ENCODE results near the gene FAF1.

Gene FAF1

DNA sequence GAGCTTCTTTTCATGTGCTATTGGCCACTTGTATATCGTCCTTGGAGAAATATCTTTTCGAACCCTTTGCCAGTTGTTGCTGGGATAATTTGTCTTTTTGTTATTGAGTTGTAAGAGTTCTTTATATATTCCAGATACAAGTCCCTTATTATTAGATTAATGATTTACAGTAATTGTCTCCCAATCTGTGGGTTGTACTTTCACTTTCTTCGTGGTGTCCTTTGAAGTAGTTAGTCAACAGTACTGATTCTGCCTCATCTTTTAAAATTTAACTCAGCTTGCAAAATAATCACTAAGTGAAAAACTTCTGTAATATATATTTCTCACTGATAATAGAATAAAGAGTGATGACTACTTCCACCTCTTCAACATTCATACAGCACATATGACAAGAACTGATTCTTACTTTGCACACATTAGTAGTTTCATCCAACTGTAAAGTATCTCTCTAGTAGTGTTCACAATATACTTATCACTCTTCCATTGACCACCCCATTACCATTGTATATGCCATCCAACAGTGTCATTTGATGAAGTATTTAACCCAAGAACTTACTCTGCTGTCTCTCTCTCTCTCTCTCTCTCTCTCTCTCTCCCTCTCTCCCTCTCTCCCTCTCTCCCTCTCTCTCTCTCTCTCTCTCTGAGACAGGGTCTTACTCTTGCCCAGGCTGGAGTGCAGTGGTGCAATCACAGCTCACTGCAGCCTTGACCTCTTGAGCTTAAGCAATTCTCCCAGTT, 432.6 kb downstream of the FAF1 start:
- no peak for DNase-seq

DNA sequence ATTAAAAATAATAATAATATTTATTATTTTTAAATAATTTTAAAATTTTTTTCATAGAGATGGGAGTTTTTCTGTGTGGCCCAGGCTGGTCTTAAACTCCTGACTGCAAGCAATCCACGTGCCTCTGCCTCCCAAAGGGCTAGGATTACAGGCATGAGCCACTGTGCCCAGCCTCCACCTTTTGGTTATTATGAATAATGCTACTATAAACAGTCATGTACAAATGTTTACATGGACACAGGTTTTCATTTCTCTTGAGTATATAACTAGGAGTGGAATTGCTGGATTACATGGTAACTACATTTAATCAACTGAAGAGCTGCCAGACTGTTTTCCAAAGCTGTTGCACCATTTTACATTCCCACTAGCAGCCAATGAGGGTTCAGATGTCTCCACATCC, 433.6 kb downstream of the FAF1 start:
- DNase-seq, result no peak

DNA sequence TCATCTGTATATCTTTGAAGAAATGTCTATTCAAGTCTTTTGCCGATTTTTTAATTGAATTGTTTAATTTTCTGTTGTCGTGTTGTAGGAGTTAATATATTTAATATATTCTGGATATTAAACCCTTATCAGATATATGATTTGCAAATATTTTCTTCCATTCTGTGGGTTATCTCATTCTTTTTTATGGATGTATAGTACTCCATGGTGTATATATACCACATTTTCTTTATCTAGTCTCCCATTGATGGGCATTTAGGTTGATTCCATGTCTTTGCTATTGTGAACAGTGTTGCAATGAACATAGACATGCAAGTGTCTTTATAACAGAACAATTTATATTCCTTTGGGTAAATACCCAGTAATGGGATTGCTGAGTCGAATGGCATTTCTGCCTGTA, 436.5 kb downstream of the FAF1 start:
- no peak for DNase-seq

DNA sequence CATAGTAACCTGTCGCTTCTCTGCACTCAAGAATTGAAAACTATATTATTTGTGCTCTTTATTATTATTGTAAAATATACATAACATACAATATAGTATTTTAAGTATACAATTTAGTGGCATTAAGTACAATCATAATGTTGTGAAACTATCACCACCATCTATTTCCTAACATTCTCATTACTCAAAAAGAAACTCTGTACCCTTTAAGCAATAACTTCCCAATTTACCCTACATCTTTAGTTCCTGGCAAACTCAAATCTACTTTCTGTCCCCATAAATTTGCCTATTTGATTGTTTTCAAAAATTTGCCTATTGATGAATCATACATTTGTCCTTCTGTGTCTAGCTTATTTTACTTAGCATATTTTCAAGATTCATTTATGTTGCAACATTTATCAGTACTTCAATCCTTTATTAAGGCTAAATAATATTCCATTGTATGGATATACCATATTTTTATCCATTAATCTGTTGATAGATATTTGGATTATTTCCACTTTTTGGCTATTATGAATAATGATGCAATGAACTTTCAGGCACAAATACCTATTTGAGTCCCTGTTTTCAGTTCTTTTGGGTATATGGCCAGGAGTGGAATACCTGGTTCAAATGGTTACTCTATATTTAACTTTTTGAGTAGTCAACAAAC, 437.2 kb downstream of the FAF1 start:
- no peak for DNase-seq

DNA sequence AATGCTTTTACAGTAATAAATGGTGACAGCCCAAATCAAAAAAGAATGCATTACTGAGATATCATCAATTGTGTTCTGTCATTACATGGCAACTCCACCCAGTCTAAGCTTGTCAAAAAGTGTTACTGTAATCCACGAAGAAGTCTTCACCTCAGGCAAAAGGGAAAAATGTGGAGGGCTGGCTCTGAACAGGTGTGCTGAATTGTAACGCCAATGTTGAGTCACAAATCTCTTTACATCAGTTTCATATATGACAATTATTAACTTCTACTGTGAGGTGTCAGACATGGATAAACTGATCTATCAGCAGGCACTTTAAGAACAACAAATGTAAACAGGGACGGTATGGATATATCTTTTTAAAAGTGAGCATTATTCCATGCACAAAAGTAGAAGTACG, 438.4 kb downstream of the FAF1 start:
- no peak for DNase-seq

DNA sequence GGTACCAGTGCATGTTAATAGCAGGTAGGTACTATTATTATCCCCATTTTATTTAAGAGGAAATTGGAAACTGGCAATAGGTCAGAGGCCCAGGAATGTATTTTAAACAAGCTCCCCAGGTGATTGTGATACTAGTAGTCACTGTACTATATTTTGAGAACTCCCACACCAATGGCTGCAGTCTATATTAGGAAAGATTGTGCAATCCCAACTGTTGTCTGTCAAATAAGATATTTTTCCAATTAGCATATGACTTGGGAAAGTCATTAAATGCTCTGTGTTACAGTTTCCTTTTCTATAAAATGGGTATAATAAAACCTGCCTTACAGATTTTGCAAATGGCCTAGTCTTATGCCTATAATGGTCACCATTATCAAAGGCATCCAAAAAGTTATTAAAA, 442.6 kb downstream of the FAF1 start:
- no peak for DNase-seq

DNA sequence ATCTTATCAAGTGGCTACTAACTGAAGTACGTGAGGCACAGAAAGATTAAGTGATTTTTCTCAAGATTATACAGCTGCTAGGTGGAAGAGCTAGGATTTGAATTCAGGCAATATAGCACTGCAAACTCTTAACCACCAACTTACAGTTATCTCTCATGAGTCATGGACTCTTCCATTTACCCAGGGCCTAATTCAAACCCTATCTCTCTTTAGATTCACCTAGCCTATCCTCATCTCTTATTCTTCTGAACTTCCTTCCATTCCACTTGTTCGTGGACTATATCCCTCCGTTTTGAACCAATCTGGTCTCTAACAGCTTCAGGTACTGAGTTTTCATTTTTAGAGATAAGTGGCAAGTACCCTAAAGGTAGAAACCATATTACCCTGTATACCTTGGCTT, 444.0 kb downstream of the FAF1 start:
- no peak for DNase-seq

DNA sequence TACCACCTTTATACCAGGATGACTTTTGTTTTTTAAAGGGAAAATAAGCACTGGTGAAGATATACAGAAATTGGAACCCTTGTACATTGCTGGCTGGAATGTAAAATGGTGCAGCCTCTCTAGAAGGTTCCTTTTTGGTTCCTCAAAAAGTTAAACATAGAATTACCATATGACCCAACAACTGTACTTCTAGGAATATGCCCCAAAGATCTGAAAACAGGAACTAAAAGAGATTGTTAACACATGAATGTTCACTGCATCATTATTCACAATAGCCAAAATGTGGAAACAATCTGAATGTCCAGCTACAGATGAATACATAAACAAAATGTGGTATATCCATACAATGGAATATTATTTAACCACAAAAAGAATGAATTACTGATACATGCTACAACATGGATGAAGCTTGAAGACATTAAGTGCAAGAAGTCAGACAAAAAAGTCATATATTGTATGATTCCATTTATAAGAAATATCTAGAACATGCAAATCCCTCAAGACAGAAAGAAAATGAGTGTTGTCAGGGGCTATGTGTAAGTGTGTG, 452.0 kb downstream of the FAF1 start:
- no peak for DNase-seq

DNA sequence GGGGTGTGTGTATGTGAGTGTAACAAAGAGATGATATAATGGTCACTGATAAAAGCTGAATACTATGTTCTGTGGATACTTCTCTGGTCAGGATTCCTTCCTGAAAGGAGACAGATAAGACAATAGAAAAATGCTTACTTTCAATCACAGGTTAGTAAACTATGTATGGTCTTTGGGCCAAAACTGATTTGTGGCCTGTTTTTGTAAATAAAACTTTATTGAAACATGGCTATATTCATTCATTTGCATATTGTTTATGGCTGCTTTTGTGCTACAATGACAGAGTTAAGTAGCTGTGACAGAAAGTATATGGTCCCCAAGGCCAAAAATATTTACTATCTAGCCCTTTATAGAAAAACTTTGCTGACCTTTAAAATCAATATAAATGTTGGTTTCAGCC, 454.6 kb downstream of the FAF1 start:
- no peak for DNase-seq

DNA sequence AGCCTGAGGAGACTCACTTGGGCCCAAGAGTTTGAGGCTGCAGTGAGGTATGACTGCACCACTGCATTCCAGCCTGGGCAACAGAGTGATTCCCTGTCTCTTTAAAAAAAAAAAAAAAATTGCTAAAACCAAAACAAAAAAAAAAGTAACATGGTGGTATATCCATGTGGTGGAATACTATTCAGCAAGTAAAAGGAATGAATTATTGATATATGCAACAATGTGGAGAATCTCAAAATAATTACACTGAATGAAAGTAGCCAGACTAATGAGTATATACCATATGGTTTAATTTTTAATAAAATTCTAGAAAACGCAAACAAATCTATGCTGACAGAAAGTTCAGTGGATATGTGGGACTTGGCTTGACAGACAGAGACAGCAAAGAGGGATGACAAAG, 456.6 kb downstream of the FAF1 start:
- DNase-seq, result no peak

DNA sequence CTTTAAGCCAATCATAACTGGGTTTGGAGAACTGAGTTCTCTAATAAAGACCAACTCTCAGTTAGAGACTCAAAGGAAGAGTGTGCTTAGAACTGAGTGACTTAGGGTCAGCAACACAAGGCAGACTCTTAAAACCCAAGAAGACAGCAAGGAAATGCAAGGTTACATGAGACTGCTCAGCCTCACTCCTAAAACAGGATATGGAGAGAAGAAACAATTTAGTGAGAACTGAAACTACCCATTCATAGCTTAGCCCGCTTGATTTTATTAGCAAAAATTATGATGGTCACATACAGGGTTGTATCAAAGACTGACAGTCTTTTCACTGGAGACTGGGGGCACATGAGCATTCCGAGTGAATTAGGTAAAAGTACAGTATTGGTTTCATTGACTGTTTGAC, 457.9 kb downstream of the FAF1 start:
- no peak for DNase-seq

DNA sequence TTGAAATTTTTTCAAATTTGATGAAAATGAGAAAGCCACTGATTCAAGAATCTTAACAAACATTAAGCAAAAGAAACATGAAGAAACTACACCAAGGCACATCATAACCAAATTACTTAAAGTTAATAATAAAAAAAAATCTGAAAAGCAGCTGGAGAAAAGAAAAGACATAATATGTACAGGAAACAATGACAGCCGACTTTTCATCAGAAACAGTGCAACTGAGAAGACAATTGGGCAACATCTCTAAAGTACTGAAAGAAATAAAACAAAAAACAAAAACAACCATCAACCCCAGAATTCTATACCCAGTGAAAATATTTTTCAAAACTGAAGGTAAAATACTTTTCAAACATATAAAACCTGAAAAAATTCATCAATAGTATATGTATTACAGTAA, 463.1 kb downstream of the FAF1 start:
- no peak for DNase-seq

DNA sequence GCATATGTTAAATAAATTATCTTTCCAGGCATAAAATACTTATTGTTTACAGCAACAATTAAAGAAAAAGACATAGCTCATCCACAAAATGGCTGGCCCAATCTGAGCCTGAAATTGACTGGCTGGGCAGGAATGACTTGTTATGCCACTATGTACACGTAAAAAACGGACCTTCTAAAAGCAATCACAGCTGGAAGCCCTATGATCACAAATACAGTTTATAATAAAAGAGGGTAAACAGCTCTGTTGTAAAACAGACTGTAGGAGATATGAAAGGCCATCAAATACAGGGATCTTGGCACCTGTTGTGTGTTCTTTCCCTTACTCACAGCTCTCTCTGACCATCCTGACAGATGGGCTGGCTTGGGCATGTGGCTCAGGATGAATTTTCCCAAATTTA, 466.4 kb downstream of the FAF1 start:
- DNase-seq, result peak; percentile 5

DNA sequence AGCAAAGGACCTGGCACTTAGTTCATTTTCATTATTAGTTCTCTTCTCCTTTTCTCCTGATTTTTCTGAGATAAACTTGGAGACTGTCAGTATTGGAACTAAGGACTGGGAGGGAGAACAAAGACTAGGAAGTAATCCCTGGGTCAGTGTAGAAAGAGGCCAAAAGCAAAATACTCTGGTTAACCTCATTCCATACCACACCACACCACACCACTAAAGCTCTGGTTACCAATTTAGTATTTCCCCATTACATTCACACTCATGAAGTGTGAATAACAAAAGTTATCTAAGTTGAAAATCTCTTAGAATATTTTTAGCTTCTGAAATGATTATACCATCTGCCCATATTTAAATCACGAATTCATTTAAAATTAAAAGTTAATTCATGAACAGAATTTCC, 467.9 kb downstream of the FAF1 start:
- DNase-seq, result no peak

DNA sequence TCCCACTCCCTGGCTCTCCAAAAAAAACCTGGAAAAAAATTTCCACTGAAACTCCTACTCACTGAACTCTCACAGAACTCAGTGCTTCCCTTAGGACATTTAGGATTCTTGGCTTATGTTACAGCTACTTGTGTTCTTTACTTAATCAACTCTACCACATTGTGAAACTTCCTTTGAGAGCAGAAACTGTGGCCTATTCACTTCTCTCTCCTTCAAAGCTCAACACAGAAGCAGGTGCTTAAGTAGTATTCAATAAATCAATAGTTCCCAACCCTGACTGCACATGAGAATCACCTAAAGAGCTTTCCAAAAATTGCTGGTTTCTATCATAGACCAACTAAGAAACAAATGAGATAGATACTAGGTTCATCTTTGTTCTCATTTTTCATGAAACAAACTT, 468.9 kb downstream of the FAF1 start:
- DNase-seq, result no peak

DNA sequence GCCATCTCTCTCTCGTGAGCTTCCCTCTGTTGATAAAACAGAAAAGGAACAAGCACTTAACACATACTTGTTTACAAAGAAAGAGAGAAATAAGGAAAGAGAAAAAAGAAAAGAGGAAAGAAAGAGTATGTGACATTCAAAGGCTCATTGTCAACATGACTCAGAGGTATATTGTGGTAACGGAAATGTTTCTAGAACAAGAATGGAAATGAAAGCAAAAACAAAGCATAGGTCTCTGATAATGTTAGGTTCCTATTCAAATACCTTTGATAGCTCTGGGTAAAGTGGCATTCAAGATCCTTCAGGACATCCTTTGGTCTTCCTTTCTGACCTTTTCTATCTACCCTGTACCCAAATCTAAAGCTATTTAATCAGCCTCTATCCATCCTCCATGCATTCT, 469.4 kb downstream of the FAF1 start:
- no peak for DNase-seq

DNA sequence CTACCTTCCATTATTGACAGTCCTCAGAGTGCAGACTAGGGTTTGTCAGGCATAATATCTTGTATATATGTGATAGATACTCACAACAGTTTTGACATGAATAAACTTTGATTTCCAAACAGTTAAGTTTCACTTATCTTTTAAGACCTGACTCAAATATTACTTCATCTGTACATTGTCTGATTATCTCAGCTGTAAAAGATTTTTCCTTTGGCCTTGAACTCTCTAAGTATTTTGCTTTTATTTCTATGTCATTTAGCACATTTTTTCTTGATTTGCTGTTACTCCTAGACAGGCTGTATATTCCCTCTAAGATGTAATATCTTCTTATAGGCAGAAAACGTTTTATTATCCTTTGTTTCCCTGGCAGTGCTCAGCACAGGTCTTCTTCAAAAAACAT, 471.2 kb downstream of the FAF1 start:
- DNase-seq, result no peak

DNA sequence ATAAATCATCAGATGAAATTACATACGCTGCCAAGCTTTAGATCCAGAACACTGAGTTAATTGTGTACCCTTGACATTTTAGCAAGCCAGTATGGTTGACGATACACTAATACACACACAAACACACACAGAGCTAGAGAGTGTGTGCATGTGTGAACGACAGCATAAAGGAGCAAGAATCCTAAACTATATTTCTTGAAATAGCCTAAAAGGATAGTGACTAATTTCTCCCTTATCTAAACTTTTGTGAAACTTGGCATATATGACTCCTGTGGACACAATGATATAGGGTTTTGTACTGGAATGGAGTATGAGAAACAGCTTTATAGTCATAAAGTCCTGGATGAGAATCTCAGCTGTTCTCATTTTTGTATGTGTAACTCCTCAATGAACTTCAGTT, 471.7 kb downstream of the FAF1 start:
- DNase-seq, result no peak

DNA sequence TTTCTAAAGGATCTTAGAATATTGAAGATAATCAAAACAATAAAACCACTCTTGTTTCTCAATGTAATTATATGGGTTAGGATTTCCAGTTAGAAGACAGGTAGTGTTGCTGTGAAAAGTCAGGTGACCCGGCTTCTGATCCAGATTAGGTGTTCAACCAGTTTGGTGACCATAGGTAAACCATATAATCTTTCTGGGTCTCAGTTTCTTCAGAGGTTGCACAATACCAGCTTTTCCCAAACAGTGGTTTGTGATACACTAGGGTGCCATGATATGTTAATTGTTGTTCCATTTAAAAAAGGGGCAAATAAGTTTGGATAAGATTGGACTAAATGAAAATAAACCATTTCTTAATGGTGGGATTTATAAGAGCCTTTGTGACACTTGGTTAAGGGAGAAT, 472.3 kb downstream of the FAF1 start:
- no peak for DNase-seq

DNA sequence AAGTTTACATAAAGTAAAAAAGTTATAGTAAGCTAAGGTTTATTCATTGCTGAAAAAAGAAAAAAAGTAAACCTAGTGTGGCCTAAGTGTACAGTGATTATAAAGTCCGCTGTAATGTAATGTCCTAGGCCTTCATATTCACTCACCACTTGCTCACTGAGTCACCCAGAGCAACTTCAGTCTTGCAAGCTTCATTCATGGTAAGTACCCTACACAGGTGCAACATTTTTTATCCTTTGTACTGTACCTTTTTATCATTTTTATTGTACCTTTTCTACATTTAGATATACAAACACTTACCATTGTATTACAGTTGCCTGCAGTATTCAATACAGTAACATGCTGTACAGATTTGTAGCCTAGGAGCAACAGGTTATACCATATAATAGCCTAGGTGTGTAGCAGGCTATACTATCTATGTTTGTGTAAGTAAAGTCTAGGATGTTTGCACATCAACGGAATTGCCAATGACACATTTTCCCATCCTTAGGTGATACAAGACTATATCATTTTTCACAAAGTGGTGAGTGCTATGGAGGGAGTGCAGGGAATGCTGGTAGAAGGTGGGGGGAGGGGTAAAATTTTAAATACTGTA, 478.8 kb downstream of the FAF1 start:
- DNase-seq, result no peak

DNA sequence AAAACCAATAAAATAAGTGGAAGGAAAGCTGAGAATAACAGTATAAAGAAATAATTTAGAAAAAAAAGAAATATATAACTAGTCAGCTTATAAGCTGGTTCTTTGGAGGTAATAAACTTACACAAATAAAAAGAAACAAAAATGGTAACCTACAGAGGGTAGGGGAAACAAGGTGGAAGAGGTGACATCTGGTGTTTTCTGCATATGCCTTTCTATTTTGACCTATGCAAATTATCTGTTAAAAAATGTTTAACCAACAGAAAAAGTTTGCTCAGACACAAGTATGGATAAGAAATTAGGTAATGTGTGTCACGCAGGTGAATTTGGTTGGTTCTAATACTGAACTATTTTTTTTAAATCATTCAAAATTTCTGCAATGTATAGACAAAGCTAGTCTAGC, 483.3 kb downstream of the FAF1 start:
- DNase-seq, result no peak

DNA sequence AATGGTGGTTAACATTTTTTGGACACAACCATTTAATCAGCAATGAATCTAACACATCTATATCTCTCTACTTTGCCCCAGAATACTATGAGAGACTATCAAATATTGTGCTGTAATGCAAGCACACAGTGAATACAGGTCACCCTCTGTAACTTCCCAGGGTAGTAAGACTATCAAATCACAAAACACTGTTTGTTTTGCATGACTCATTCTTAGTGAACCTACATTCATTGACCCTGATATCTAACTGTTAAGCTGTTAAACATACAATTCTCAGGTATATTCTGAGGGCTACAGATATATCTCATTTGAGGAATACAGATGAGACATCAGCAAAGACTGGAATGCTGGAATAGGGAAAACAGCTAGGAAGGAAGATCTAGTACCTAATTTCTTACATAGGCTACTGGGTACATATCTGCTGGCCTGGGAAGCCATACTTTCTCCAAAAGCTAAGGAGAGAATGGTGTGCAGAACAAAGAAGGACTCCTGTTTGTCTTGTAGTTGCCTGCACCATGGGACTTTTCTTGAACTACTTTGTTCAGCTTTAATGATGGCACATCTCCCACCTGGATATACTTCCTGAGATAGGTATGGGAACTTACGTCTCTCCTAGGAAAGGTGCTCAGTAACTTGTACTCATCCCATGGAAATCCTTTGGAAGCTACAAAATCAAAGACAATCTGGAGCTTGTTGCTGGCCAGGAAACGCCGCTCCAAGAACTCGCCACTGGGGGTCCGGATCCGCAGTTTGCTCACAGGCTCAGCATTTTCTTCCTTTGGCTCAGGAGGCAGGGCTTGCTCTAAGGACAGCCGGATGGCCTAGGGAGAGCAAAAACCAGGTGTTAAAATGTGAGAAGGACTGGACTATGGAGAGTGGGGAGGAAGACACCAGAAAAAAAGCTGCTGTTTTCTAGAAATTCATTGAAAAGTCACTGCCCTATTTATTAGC, 484.9 kb downstream of the FAF1 start:
- DNase-seq, result no peak

DNA sequence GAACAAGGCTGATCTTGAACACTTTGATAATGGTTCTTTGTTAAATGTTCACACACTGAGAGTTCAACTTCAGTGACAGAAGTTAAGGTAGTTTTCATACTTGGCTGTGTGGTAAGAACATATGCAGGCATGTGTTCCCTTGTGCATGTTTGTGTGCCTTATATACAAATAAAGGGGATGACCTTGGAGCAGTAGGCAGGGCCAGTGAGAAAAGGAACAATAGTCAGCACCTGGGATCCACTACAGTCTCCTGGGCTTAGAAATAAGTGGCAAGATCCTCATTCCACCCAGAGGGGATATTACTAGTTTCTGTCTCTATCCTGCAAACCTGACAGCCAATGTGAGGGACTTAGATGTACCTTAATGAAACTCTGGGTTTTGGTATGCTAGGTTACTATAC, 486.6 kb downstream of the FAF1 start:
- DNase-seq, result no peak
